Naive thymus-derived CD4-positive, alpha-beta T cell (primary cell): ENCODE measurements around the gene PNPLA2. TPM values are rescaled to one million over a fixed set of nuclear protein-coding genes. Genes with fewer than 3 reads are reported as not detected.

Source experiments
- ATAC-seq: fragments of 150-1000 bp; cut with Tn5 transposase; 2 replicates; pipeline ENCODE4 v1.10.0; 2021; ENCODE audit warnings: mild to moderate bottlenecking, moderate library complexity
- CTCF ChIA-PET: fragments of 350-600 bp; sonication (Branson Sonifier 250); formaldehyde crosslinking; loops from one replicate; lab custom pipeline; 2021; ENCODE audit warnings: antibody characterized with exemption; lab: Charles Lee
- POLR2A ChIA-PET: fragments of 350-600 bp; sonication (Branson Sonifier 250); formaldehyde crosslinking; loops from one replicate; lab custom pipeline; 2021; ENCODE audit warnings: antibody characterized with exemption, inconsistent platforms; lab: Charles Lee
- DNase-seq, 9 donors: peaks; one replicate each; pipeline versions ENCODE4 v3.0.0 to v3.0.0-alpha.2; 2020 to 2022; ENCODE audit warnings: mixed read lengths in 1 of 9
- H3K27ac ChIP-seq: one replicate; pipeline ENCODE4 v1.7.0; 2013; ENCODE audit warnings: mild to moderate bottlenecking, low read depth, low read length, moderate library complexity
- H3K27me3 ChIP-seq, 2 donors: one replicate each; pipeline ENCODE4 v1.7.0; 2013; ENCODE audit warnings: low read length in 2 of 2, mild to moderate bottlenecking in 2 of 2, moderate library complexity in 2 of 2; ENCODE audit not compliant: control insufficient read depth in 2 of 2, insufficient read depth in 2 of 2
- H3K36me3 ChIP-seq, 3 experiments: 1 replicate in 2 of 3; 2 replicates in 1 of 3; pipeline ENCODE4 v1.7.0; 2013; ENCODE audit warnings: low read length in 3 of 3, mild to moderate bottlenecking in 3 of 3, moderate library complexity in 1 of 3; ENCODE audit not compliant: insufficient read depth in 3 of 3, control insufficient read depth in 2 of 3
- H3K4me1 ChIP-seq, 2 donors: one replicate each; pipeline ENCODE4 v1.7.0; 2013; ENCODE audit warnings: low read length in 2 of 2, mild to moderate bottlenecking in 2 of 2, moderate library complexity in 1 of 2; ENCODE audit not compliant: control insufficient read depth in 2 of 2, insufficient read depth in 2 of 2
- H3K4me3 ChIP-seq: 2 replicates; pipeline ENCODE4 v1.7.0; 2013; ENCODE audit warnings: mild to moderate bottlenecking, low read length
- H3K9me3 ChIP-seq, 3 experiments: 1 replicate in 2 of 3; 2 replicates in 1 of 3; pipeline ENCODE4 v1.7.0; 2013; ENCODE audit warnings: low read length in 3 of 3; ENCODE audit not compliant: control insufficient read depth in 2 of 3
- H3K27ac Mint-ChIP-seq, 9 donors: one replicate each; pipeline ENCODE4 v1.8.0; 2020 to 2022; ENCODE audit warnings: mixed read lengths in 9 of 9, mild to moderate bottlenecking in 8 of 9, moderate library complexity in 5 of 9, inconsistent platforms in 2 of 9
- H3K27me3 Mint-ChIP-seq, 5 donors: one replicate each; pipeline ENCODE4 v1.8.0; 2021 to 2022; ENCODE audit warnings: mixed read lengths in 5 of 5, mild to moderate bottlenecking in 1 of 5
- H3K36me3 Mint-ChIP-seq, 5 donors: one replicate each; pipeline ENCODE4 v1.8.0; 2020 to 2022; ENCODE audit warnings: mixed read lengths in 5 of 5, mild to moderate bottlenecking in 3 of 5, inconsistent platforms in 1 of 5
- H3K4me1 Mint-ChIP-seq, 7 donors: one replicate each; pipeline ENCODE4 v1.8.0; 2020 to 2022; ENCODE audit warnings: mixed read lengths in 7 of 7, mild to moderate bottlenecking in 3 of 7, inconsistent platforms in 1 of 7
- H3K4me3 Mint-ChIP-seq, 10 donors: one replicate each; pipeline ENCODE4 v1.8.0; 2020 to 2022; ENCODE audit warnings: mild to moderate bottlenecking in 10 of 10, mixed read lengths in 10 of 10, moderate library complexity in 6 of 10, inconsistent platforms in 2 of 10
- H3K9me3 Mint-ChIP-seq, 11 donors: one replicate each; pipeline ENCODE4 v1.8.0; 2020 to 2022; ENCODE audit warnings: mixed read lengths in 11 of 11, mild to moderate bottlenecking in 4 of 11, inconsistent platforms in 1 of 11, moderate library complexity in 1 of 11
- intact Hi-C, 2 donors: fragments of 100-400 bp; cut with micrococcal nuclease; formaldehyde crosslinking; loops; one replicate each; pipeline ENCODE4 v1.15.1; 2023
- polyA plus RNA-seq, 2 donors: library from polyadenylated mRNA; unstranded; fragments of 300-500 nt; fragmentation: Illumina TruSeq; gene quantifications; one replicate each; pipeline ENCODE4 v1.2.3, GENCODE V29; 2021
- total RNA-seq, 6 experiments: library from RNA in 5 of 6; stranded (reverse) in 5 of 6; gene quantifications; 1 replicate in 5 of 6; 2 replicates in 1 of 6; pipeline ENCODE4 v1.2.3 and lab custom pipeline; 2021 to 2026

PNPLA2 gene
- total and polyA plus RNA-seq, 7 experiments from 2014 or later: 26.0 to 237 (median 203) TPM

DNA sequence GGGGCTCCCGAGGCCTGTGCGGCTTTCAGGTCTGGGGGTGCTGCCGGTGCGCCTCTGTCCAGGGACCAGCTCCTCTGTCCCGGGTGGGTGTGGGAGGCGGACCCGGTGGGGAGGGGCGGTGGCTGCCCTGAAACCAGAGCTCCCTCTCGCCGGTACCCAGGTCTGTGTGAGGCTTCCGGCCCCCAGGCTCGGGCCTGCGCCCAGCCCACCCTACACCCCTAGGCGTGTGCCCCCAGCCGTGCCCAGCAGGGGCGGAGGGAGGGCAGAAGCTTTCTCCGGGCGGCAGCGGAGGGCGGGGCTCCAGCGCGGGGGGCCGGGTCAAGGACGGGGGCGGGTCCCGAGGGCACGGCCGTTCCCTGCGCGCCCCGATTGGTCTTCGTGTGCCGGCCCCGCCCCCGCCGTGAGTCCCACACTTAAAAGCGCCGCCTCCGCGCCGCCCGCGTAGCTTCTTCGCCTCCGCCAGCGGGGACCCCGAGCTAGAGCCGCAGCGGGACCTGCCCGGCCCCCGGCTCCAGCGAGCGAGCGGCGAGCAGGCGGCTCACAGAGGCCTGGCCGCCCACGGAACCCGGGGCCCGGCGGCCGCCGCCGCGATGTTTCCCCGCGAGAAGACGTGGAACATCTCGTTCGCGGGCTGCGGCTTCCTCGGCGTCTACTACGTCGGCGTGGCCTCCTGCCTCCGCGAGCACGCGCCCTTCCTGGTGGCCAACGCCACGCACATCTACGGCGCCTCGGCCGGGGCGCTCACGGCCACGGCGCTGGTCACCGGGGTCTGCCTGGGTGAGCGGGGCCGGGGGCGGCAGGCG, 616 bp downstream of the PNPLA2 start:
- Mint-ChIP-seq H3K27ac (peak overlapping the region in 7 of 9 donors; percentile 67 to 93 (median 86)), H3K27me3 (no peaks in the 10 kb centered on the region), H3K4me1 (peaks cover 0 to 24% (median 13%) of the 10 kb centered on the region in 7 donors), H3K4me3 (peak overlapping the region; percentile 82 to 92 (median 86)), H3K9me3 (no peaks in the 10 kb centered on the region), H3K36me3 (no peaks in the 10 kb centered on the region)
- H3K27ac ChIP-seq: peak overlapping the region; percentile 91
- peak overlapping the region; percentile 86 for H3K4me3 ChIP-seq
- DNase-seq: peak; percentile 85 to 95 (median 92)
- H3K9me3 ChIP-seq: no peaks in the 10 kb centered on the region
- ChIA-PET POLR2A (interaction anchor here (0.5 to 5.1 kb wide), 21 partner anchors 8 to 612 kb away, joined by 3 to 79 read pairs (median 6); partner anchors contain the start of genes BET1L, CD151, CRACR2B and DEAF1), CTCF (interaction anchor here (0.5 to 1.2 kb wide), 5 partner anchors 8 to 612 kb away, joined by 3 to 6 read pairs (median 3); partner anchors contain the start of genes BET1L and RIC8A)
- H3K36me3 ChIP-seq: peaks cover 0 to 40% (median 0%) of the 10 kb centered on the region in 3 experiments
- H3K27me3 ChIP-seq: no peaks in the 10 kb centered on the region
- peak; percentile 86 for ATAC-seq
- intact Hi-C loops: loop anchor here (1.0 kb wide), 6 partner anchors 10 to 313 kb away; partner anchors contain the start of genes RPLP2 (in 2 of the 2), PIDD1 (in 1 of the 2), POLR2L (in 1 of the 2) and SLC25A22 (in 1 of the 2)
- peaks cover 12 to 15% of the 10 kb centered on the region in 2 donors for H3K4me1 ChIP-seq

DNA sequence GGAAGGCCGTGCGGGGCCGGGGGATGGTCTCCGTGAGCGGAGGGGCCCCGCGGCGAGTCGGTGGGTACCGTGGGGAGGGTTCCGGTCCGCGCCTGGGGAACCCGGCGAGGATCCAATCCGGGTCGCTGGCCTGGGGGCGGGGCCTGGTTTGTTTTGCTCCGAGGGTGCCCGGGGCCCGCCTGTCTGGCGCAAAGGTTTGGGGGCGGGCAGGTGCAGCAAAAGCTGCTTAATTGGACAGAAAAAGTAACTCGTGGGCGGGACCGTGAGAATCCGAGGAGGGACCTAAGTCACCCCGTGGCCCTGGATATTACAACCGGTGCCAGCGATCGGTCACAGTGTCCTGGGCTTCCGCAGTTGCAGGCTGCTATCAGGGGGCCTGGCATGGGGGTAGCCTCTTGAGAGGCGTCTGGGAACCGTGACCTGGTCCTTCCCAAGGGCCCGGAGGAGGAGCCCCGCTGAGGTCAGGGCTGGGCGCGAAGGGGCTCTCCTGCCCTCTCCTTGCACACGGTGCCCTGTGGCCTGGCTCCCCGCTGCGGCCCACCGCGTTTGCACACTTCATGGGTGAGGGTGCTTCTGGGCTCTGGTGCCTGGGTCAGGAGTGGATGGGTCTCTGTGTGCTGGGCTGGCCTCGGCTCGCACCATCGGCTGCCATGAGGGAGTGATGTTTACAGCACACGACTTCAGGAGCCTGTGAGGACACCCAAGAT, 1.4 kb downstream of the PNPLA2 start:
- peaks cover 0 to 5% (median 0%) of the 10 kb centered on the region in 5 donors for H3K36me3 Mint-ChIP-seq
- H3K27me3 ChIP-seq: no peaks in the 10 kb centered on the region
- ChIA-PET CTCF (interaction anchor here (0.9 kb wide), 1 partner anchor 9 kb away, joined by 3 read pairs; no protein-coding TSS in a partner anchor), POLR2A (interaction anchor here (0.5 to 5.1 kb wide), 18 partner anchors 9 to 702 kb away, joined by 3 to 79 read pairs (median 7); partner anchors contain the start of genes BET1L, CD151, CRACR2B and DEAF1)
- H3K4me1 ChIP-seq: peaks cover 12 to 15% of the 10 kb centered on the region in 2 donors
- peaks cover 0 to 47% (median 0%) of the 10 kb centered on the region in 3 experiments for H3K36me3 ChIP-seq
- H3K27ac ChIP-seq: peak overlapping the region; percentile 91
- H3K9me3 Mint-ChIP-seq: peaks cover 0 to 2% (median 0%) of the 10 kb centered on the region in 11 donors
- H3K27ac Mint-ChIP-seq: peak overlapping the region in 8 of 9 donors; percentile 67 to 93 (median 86)
- H3K4me3 Mint-ChIP-seq: peak overlapping the region; percentile 82 to 92 (median 86)
- H3K9me3 ChIP-seq: no peaks in the 10 kb centered on the region
- intact Hi-C loops: loop anchor here (1.0 kb wide), 7 partner anchors 10 to 314 kb away; partner anchors contain the start of genes POLR2L (in 2 of the 2), RPLP2 (in 2 of the 2), TSPAN4 (in 2 of the 2) and PIDD1 (in 1 of the 2)
- no peaks in the 10 kb centered on the region for H3K27me3 Mint-ChIP-seq
- H3K4me3 ChIP-seq: peak overlapping the region; percentile 86
- H3K4me1 Mint-ChIP-seq: peaks cover 0 to 24% (median 13%) of the 10 kb centered on the region in 7 donors
- ATAC-seq (peak; percentile 86), DNase-seq (peak; percentile 88 to 97 (median 96))

DNA sequence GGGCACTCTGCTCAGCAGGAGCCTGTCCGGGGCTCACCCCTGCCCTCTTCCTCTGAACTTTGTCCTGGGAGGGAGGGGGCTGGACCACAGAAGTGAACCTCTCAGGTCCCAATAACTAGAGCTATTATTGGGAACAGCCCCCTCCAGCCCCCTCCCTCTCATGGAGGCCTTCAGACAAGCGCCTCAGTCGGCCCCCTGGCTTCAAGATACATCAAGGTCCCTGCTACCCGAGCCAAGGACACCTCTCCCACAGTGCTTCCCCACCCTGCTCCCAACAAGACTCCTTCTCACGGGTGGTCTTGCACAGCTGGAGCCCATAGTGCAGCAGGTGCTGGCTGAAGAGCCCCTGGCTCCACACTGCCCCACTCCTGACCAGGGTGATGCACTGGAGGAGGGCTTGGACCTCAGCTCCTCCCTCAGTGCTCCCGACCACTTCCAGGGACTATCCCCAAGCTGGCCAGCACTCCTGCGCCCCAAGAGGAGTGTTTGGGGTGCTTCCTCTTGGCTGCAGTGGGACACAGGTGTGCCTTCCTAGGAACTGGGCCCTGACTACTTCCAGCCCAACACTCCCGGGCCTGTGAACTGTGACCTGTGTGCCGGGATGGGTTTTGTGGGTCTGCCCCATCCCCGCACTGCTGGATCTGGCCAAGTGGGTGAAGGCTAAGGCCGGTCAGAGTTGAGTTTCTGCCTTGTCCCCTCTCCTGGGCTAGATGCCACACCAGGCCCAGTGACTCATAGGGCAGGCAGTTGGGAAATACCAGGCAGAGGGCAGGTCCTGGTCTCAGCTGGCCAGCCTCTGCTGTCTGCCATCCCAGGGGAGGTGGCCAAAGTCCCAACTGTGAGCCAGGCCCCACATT, 2.2 kb downstream of the PNPLA2 start:
- Histone ChIP-seq H3K27ac (peak overlapping the region; percentile 91), H3K27me3 (no peaks in the 10 kb centered on the region), H3K4me3 (peak overlapping the region; percentile 86), H3K36me3 (peaks cover 0 to 51% (median 0%) of the 10 kb centered on the region in 3 experiments), H3K4me1 (peaks cover 12 to 15% of the 10 kb centered on the region in 2 donors), H3K9me3 (no peaks in the 10 kb centered on the region)
- intact Hi-C loops: loop anchor here (1.0 kb wide), 2 partner anchors 9 to 21 kb away; partner anchors contain the start of genes POLR2L (in 1 of the 2) and TSPAN4 (in 1 of the 2)
- POLR2A ChIA-PET: interaction anchor here (0.5 to 5.1 kb wide), 14 partner anchors 9 to 1037 kb away, joined by 3 to 79 read pairs (median 8); partner anchors contain the start of genes CD151, CRACR2B, PIDD1 and POLR2L
- Mint-ChIP-seq H3K36me3 (peaks cover 0 to 9% (median 0%) of the 10 kb centered on the region in 5 donors), H3K4me3 (peak overlapping the region; percentile 82 to 92 (median 86)), H3K9me3 (peaks cover 0 to 2% (median 0%) of the 10 kb centered on the region in 11 donors), H3K27me3 (no peaks in the 10 kb centered on the region), H3K27ac (peak overlapping the region in 7 of 9 donors; percentile 43 to 91 (median 62)), H3K4me1 (peaks cover 0 to 24% (median 13%) of the 10 kb centered on the region in 7 donors)
- ATAC-seq: no peak
- no peak for DNase-seq
- CTCF ChIA-PET: no interaction called here

GRCh38 chr11:821512-822371, 3.0 kb downstream of the PNPLA2 start:
- peak overlapping the region in 4 of 9 donors; percentile 8 to 91 (median 50) for H3K27ac Mint-ChIP-seq
- H3K4me1 Mint-ChIP-seq: peaks cover 0 to 28% (median 17%) of the 10 kb centered on the region in 7 donors
- peak overlapping the region in 8 of 10 donors; percentile 28 to 92 (median 44) for H3K4me3 Mint-ChIP-seq
- Histone ChIP-seq H3K27me3 (no peaks in the 10 kb centered on the region), H3K36me3 (peaks cover 0 to 51% (median 0%) of the 10 kb centered on the region in 3 experiments), H3K4me1 (peaks cover 19 to 21% of the 10 kb centered on the region in 2 donors), H3K27ac (no peak overlapping the region), H3K9me3 (no peaks in the 10 kb centered on the region), H3K4me3 (no peak overlapping the region)
- H3K27me3 Mint-ChIP-seq: peaks cover 0 to 3% (median 0%) of the 10 kb centered on the region in 5 donors
- CTCF ChIA-PET: no interaction called here
- no peak for DNase-seq
- H3K9me3 Mint-ChIP-seq: peaks cover 0 to 2% (median 0%) of the 10 kb centered on the region in 11 donors
- POLR2A ChIA-PET: interaction anchor here (0.8 to 5.1 kb wide), 7 partner anchors 8 to 1036 kb away, joined by 4 to 79 read pairs (median 28); partner anchors contain the start of genes CD151, CRACR2B, PIDD1 and POLR2L
- intact Hi-C loops: no loop called here
- no peak for ATAC-seq
- H3K36me3 Mint-ChIP-seq: peaks cover 0 to 9% (median 0%) of the 10 kb centered on the region in 5 donors
